ENCODE measurements around the gene SACS.
"Not testable (repeated sequence)": the region's sequence is repeated elsewhere in the genome, so short reads cannot be mapped to it uniquely, and the experiment has no call there.

Gene SACS

DNA sequence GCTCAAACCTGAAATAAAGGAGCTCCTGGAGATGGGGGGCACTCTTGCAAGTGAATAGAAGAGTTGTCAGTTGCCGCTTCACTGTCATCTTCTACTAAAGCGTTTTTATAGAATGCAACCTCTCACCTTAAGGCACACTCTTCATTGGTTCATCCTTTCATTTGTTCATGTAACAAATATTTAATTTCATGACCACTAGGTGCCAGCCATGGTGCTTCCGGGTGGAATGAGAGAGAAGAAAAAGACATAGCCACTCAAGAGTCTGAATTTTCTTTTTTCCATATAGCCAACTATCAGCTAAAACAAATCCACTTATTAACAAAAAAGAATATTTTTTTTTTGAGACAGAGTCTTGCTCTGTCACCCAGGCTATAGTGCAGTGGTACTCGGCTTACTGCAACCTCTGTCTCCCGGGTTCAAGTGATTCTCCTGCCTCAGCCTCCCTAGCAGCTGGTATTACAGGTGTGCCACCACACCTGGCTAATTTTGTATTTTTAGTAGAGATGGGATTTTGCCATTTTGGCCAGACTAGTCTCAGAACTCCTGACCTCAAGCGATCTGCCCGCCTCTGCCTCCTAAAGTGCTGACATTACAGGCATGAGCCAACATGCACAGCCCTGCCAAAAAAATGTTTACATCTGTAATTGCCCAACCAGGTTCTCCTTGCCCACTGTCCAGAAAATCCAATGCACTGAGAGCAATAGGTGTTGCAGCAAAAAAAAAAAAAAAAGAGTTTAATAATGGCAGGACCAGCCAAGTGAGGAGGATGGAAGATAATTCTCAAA is 22.1 kb upstream of the SACS start:
- DNase-seq = no peak

DNA sequence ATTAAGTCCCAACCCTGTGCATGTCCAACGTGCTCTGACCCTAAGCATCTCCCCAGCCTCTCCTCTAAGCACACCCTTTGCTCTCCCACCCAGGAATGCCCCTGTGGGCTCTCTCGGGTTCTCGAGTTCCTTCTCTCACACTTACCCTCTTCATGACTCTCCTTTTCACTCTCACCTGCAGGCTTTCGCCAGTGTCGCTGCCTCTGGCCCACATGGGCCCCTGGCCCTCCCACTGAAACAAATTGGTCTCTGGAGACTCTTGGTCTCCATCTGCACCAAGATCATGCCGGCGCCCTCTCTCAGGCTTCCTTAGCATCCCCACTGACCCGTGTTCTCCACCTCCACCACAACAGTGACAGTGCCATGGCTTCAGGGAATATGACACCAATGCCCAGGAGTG is 19.6 kb upstream of the SACS start:
- DNase-seq = no peak

DNA sequence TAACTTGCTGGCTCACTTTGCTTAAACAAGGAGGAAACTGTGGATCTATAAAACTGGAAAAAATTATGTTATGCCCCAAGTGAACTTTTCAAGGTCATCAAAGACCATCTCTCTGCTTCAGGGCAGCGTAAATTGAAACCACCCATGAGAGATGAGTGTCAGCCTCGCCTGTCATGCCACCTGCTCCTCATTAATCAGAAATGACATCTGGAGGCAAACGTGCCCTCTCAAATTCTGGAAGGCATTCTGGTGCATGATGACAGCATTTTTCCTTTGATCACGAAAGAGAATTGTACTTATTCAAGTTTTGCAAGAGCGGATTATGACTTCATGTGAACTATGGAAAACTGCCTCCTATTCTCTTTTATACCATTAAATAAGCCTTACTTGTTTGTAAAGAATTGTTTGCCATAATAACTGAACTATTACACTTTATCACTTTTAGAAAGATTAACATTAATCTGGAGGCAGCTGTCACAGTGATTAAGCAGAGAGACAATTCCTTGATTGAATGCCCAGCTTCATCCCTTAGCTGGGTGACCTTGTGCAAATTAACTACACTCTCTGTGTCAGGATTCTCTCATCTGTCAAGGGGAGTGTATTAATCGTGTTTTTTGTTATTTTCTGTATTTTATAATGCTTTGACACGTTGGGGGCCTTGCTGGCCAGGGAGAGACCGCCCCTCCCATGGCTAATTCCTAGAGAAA is 17.0 kb upstream of the SACS start:
- no peak for DNase-seq

DNA sequence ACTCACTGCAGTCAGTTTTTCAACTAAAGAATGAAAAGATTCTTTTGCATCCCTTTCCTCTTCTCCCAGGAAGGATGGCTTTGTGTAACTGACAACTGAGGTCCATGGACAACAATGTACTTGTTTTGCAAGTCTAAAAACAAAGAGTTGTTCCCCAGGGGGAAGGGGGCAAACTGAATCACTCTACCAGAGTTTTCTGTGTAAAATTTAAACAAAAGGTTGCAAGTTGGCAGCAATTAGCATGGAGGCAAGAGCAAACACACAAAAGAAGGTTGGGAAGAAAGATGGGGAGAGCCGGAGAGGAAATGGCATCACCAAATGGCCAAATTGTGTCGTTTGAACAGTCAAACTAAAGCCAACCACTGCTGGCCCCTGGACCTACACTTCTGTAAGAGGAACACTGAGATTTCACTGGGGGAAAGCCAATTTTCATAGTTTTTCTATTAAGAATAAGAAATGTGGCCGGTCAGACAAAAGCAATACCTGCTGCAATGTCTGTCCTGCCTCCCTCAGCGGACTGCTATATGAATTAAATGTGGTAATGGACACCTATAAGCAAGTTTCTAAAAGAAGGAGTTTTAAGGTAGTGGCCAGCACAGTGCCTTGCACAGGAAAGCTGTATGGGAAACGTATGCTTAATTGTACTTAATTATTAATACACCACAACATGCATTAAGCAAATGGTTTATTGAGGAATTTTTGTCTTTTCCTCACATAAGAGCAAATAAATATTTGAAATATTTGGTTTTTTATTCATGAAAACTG is 16.1 kb upstream of the SACS start:
- no peak for DNase-seq

- DNase-seq = no peak
These were observed 14.4 kb upstream of the SACS start for GRCh38 chr13:23447927-23448326.

DNA sequence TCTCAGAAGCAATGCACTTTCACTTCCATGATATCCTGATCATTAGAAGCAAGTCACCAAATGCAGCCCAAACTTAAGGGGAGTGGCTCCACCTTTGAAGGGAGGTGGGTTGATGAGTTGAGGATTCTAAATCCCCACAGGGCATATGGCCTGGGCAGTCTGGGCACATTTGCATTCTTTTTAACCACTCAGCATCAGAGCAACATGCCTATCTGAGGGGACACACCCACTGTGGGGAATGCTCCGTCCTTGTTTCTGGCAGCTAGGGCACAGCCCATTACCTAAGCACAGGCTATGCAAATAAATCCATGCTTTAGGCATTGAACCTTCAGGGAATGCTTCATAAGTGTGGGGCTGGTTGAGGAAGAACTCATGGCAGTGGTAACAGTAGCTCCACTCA is 12.3 kb upstream of the SACS start:
- DNase-seq = no peak

GRCh38 chr13:23443878-23444277 is 10.4 kb upstream of the SACS start:
- DNase-seq = no peak

DNA sequence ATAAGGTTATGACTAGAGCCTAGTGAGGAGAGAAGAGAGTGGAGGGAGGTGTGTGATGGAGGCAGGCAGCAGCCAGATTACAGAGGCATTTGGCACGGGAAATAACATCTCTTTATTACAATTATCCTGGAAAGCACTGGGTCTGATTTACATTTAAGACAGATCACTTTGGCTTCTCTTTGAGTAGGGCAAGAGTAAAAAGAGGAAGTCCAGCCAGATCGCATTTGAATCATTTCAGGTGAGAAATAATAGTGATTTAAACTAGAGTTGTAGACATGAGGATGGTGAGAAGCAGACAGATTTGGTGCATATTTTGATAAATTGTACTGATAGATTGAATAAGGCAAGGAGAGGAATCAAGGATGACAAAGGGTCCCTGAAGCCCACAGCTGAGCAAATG is 9.6 kb upstream of the SACS start:
- no peak for DNase-seq

- no peak for DNase-seq
These were observed 7.5 kb upstream of the SACS start for GRCh38 chr13:23440821-23441618.

DNA sequence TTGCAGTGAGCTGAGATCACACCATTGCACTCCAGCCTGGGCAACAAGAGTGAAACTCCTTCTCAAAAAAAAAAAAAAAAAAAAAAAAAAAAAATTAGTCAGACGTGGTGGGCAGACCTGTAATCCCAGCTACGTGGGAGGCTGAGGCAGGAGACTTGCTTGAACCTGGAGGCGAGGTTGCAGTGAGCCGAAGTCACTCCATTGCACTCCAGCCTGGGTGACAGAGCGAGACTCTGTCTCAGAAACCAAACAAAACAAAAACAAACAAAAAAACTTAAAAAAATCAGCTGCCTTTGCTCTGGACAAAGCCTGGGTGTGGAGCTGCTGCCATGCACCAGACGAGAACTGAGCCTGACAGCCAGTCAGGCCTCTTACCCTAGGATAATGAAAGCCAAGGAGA is 6.8 kb upstream of the SACS start:
- DNase-seq = not testable (repeated sequence)

DNA sequence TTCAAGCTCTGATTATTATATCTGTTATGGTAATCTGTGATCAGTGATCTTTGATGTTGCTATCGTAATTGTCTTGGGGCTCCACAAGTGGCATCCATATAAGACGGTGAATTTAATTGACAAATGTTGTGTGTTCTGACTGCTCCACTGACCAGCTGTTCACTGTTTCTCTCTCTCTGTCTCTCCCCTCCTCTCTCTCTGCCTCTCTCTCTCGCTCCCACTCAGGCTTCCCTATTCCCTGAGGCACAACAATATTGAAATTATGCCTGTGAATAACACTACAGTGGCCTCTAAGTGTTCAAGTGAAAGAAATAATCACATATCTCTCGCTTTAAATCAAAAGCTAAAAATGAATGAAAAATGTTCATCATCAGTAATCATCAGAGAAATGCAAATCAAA is 4.4 kb upstream of the SACS start:
- no peak for DNase-seq

DNA sequence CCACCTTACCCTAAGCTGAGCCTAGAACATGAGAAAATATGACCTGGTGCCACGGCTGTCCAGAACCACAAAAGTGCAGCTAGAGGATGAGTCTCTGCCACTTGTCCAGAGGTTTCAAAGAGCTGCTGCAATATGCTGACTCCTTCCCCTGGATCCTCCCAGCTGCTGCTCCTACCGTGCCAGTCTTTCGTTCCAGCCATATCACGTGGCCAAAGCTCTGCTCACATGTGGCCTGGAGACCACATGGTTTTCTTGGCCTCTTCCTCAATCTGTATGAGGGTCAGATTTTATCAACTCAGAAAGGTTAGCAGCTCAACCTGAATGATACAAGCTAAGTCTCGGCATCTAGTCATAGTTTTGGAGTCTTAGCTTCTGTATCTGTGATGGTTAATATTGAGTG is 3.2 kb upstream of the SACS start:
- DNase-seq = no peak

GRCh38 chr13:23434491-23434890 is 989 bp upstream of the SACS start:
- DNase-seq = no peak

DNA sequence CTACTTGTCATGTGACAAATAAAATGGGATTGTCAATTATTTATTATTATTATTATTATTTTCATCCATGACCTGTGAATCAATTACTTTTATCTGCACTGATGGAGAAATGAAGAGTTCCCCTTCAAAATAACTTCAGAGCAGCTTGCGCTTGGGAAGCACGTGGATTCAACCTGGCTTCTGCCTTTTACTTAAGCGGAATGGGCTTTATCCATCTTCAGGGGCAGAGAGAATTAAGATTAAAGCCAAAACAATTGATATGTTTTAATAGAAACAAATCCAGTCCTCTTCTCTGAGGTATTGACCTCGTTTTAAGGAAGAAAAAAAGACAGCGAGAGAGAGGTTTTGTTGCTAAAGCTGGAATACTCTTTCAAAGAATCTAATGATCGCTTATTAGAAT is 876 bp downstream of the SACS start:
- DNase-seq = no peak

DNA sequence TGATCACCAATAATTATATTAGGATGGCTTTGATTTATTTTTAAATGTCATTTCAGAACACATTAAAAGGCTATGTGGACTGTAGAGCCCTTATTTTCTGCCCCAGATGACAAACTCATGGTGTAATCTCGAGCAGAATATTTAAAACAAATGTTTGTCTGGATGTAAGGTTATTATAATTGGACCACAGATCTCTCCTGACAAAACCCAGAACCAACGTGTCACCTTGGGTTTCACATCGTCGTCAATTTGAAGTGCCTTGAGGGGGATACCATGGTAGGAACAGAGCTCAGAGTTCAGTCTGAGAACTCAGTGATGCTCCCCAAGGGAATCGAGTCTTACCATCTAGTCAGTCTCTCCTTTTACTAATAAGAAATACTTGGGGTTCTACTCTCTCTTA is 2.8 kb downstream of the SACS start:
- DNase-seq = no peak

GRCh38 chr13:23427881-23428528 is 5.5 kb downstream of the SACS start:
- DNase-seq = no peak

- no peak for DNase-seq
These were observed 6.1 kb downstream of the SACS start for GRCh38 chr13:23427342-23427843.

DNA sequence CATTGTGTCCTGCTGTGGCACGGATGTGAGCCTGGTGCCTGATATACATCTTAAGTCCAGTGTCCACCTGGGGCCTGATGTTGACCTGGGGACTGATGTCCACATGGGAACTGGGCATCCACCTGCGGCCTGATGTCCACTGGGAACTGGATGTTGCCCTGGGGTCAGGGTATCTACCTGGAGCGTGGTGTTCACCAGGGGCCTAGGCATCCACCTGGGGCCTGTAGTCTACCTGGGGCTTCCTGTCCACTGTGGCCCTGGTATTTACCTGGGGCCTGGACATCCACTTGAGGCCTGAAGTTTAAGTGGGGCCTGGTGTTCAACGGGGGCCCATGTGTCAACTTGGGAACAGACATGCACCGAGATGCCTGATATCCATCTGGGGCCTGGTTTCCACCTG is 11.9 kb downstream of the SACS start:
- no peak for DNase-seq

DNA sequence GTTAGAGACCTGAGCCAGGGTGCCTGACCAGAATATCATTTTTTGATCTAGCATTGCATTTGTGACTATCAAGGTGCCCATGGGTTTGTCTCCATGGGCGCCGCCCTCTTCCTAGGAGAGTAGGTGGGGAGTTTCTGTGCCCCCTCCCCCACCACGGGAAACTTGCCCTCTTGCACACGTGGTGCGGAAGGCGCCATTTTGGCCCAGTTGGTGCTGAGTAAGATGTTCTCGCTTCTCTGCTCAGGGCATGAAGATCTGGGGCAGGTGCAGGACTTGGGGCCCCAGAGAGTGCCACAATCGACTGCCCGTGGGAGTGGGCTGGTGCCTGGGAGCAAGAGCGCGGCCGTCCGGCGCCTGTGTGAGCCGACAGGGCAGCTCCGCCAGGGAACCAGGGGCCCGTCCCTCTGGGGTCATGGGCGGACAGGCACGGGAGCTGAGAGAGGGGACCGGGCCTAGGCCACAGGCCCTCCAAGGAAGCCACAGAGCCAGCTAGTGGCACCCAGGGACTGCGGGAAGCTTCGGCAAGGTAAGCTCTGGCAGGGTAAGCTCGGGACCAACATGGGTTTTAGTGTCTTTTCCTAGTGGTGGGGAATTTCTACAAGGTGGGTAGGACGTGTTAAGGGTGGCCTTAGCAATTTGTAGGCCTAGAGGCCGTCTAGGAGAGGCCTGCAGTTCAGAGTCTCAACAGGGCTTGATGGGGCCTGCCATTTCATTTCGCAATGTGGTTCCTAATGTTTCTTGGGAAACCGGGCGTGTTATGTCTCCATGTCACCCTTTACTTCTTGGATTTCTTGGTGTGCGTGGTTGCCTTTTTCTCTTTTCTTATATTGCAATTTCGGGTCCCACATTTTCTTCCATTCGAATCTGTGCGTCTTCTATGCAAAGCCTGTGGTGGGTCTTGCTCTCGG is 14.5 kb downstream of the SACS start:
- DNase-seq = no peak

DNA sequence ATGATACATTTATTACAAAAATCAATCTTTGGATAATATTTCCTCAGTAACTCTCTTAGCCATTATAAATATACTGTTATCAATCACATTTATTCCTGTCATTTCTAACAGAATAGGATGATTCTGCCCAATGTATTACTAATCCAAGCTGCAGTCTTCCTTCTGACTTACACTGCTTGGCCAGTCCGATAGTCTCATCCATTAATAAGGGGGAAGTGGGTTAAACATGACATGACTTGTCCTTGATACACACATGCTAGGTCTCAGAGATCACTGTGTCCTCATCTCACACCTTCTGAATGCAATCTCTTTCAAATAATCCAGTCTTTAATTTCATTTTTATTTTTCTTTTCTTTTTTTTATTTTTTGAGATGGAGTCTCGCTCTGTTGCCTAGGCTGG is 18.8 kb downstream of the SACS start:
- DNase-seq = no peak

DNA sequence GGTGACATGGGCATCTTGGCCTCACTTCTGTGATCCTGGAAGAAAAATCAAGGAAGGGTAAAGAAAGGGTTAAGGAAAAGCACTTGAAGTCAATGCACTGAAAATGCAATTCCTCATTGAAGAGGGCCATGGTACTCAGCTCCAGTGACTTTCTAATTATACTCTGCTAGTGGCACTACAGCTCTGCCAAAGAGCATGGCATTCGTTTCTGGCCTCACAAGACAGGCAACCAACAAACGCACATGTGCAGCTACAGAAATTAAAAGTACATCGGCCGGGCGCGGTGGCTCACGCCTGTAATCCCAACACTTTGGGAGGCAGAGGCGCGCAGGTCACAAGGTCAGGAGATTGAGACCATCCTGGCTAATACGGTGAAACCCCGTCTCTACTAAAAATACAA is 21.8 kb downstream of the SACS start:
- DNase-seq = no peak

Measured in NCI-H2227 treated with DMSO at 0.1 percent for 48 hours (cell line).